HepG2 (cell line): ENCODE results near the gene KRTCAP3. TPM values are rescaled to one million over a fixed set of nuclear protein-coding genes. Genes with fewer than 3 reads are reported as not detected.
A peak's percentile ranks its signal among the peaks of the same experiment; 100 is the strongest.

Experiments used
- ATAC-seq: fragments of 200-7000 bp; cut with Tn5 transposase; 3 replicates; pipeline ENCODE4 v1.9.1; 2020; ENCODE audit warnings: mild to moderate bottlenecking, moderate library complexity
- BruUV-seq: library from RNA; stranded (reverse); fragments of 400-500 nt; replicated peaks from 2 replicates; lab custom pipeline; 2021; lab: Mats Ljungman, UMichigan
- CTCF ChIA-PET: fragments of 300-600 bp; formaldehyde crosslinking; extraction: SDS; loops from one replicate; lab custom pipeline; 2021; ENCODE audit warnings: low total read pairs, inconsistent platforms, low intra/inter-chr PET ratio; lab: Yijun Ruan, JAX
- POLR2A ChIA-PET: fragments of 350-600 bp; sonication (Branson Sonifier 250); formaldehyde crosslinking; loops from one replicate; lab custom pipeline; 2020; ENCODE audit warnings: antibody characterized with exemption, inconsistent platforms; lab: Yijun Ruan, JAX
- DNase-seq: peaks from one replicate; pipeline ENCODE4 v3.0.0-alpha.2; 2015; ENCODE audit warnings: low spot score
- FAIRE-seq: peaks from 3 replicates; lab custom pipeline; 2011; peaks lifted over from hg19 to GRCh38; lab: Jason Lieb, UNC
- H2AFZ ChIP-seq: one replicate; pipeline ENCODE4 v1.6.1; 2011; ENCODE audit warnings: low read length, inconsistent platforms
- H3K27ac ChIP-seq: fragments of 300-600 bp; 3 replicates; pipeline ENCODE4 v1.8.0; 2011; ENCODE audit warnings: mixed run types, mild to moderate bottlenecking, mixed read lengths, low read length, inconsistent platforms; ENCODE audit not compliant: insufficient read depth; ENCODE audit errors: extremely low read length
- H3K27me3 ChIP-seq, 2 experiments: fragments of 200-600 bp in 1 of 2; 2 replicates in 1 of 2; 3 replicates in 1 of 2; pipeline versions ENCODE4 v1.6.0 to v1.8.0; 2011; ENCODE audit warnings: low read length in 2 of 2, mild to moderate bottlenecking in 2 of 2, moderate library complexity in 2 of 2, inconsistent platforms in 1 of 2; ENCODE audit not compliant: insufficient read depth in 2 of 2, control insufficient read depth in 1 of 2
- H3K36me3 ChIP-seq, 2 experiments: fragments of 200-600 bp in 1 of 2; replicated peaks in 1 of 2; 2 replicates in 1 of 2; 3 replicates in 1 of 2; pipeline versions ENCODE4 v1.5.1 to v1.8.0; 2011; ENCODE audit warnings: low read length in 2 of 2, inconsistent platforms in 1 of 2; ENCODE audit not compliant: insufficient read depth in 2 of 2, control insufficient read depth in 1 of 2
- H3K4me1 ChIP-seq: 2 replicates; pipeline ENCODE4 v1.5.1; 2012; ENCODE audit warnings: low read length, inconsistent platforms; ENCODE audit not compliant: insufficient read depth
- H3K4me2 ChIP-seq: 2 replicates; pipeline ENCODE4 v1.6.0; 2011; ENCODE audit warnings: low read depth, low read length, inconsistent platforms
- H3K4me3 ChIP-seq, 3 experiments: fragments of 200-600 bp in 1 of 3; sonication (generic), shearing (Covaris generic) in 1 of 3; replicated peaks in 1 of 3; 2 replicates each; pipeline ENCODE4 v1.5.1; 2011 to 2016; ENCODE audit warnings: low read length in 3 of 3, inconsistent platforms in 2 of 3, low read depth in 2 of 3, mild to moderate bottlenecking in 2 of 3, control low read depth in 1 of 3, mixed read lengths in 1 of 3; ENCODE audit not compliant: insufficient read depth in 1 of 3
- H3K79me2 ChIP-seq: one replicate; pipeline ENCODE4 v1.6.1; 2011; ENCODE audit warnings: low read length, inconsistent platforms; ENCODE audit not compliant: insufficient read depth
- H3K9ac ChIP-seq: 2 replicates; pipeline ENCODE4 v1.6.0; 2011; ENCODE audit warnings: mild to moderate bottlenecking, low read depth, low read length, inconsistent platforms; ENCODE audit not compliant: insufficient read depth
- H3K9me3 ChIP-seq: 2 replicates; pipeline ENCODE4 v1.5.1; 2012; ENCODE audit warnings: mild to moderate bottlenecking, low read length
- H4K20me1 ChIP-seq: 2 replicates; pipeline ENCODE4 v1.6.0; 2011; ENCODE audit warnings: inconsistent platforms, mild to moderate bottlenecking, low read length, moderate library complexity; ENCODE audit not compliant: insufficient read depth
- ATF7 ChIP-seq, 2 experiments: fragments of 450-650 bp in 1 of 2; sonication (generic) in 1 of 2; formaldehyde crosslinking in 1 of 2; IDR thresholded peaks; 2 replicates each; pipeline versions ENCODE4 v1.4.0 to v1.6.1; 2016 to 2020; ENCODE audit warnings: antibody characterized with exemption in 1 of 2, mild to moderate bottlenecking in 1 of 2, missing genetic modification reagents in 1 of 2
- CREB1 ChIP-seq, 2 experiments: fragments of 450-650 bp in 1 of 2; IDR thresholded peaks; 2 replicates each; pipeline ENCODE4 v1.6.1; 2016 to 2017; ENCODE audit warnings: control low read depth in 1 of 2, mild to moderate bottlenecking in 1 of 2, missing compliant biosample characterization in 1 of 2, missing genetic modification characterization in 1 of 2
- GLI4 ChIP-seq: sonication (generic); formaldehyde crosslinking; IDR thresholded peaks from 2 replicates; pipeline ENCODE4 v1.5.1; 2020; ENCODE audit warnings: missing genetic modification reagents, mild to moderate bottlenecking, moderate library complexity, borderline replicate concordance
- HNRNPLL ChIP-seq: fragments of 200-400 bp; formaldehyde crosslinking; IDR thresholded peaks from 2 replicates; pipeline ENCODE4 v1.6.1; 2017; ENCODE audit warnings: mild to moderate bottlenecking, low read depth, low read length; ENCODE audit not compliant: poor library complexity, severe bottlenecking
- whole genome bisulfite sequencing: methylation state at CpG from one replicate; pipeline ENCODE4 v1.1.6; 2017; ENCODE audit warnings: low lambda C conversion rate; 5-methylcytosine and 5-hydroxymethylcytosine counted together
- in situ Hi-C: cut with HindIII; loops from 2 replicates; pipeline ENCODE4 v1.10.0; 2017; ENCODE audit warnings: low pct_unique_long_range_greater_than_20kb; ENCODE audit not compliant: extremely low pct_ligation_motif_present
- intact Hi-C: fragments of 100-400 bp; cut with micrococcal nuclease; formaldehyde crosslinking; loops from one replicate; pipeline ENCODE4 v1.10.0; 2022; ENCODE audit not compliant: unreplicated experiment
- polyA plus RNA-seq, 8 experiments: library from polyadenylated mRNA; depleted of rRNA in 3 of 8; stranded (reverse) in 7 of 8; unstranded in 1 of 8; fragments of >200 nt; fragmentation: Illumina TruSeq in 4 of 8; extraction: Trizol in 4 of 8; gene quantifications; 2 replicates each; pipeline versions ENCODE4 v1.2.1 to v1.2.3, GENCODE V29; 2011 to 2016; ENCODE audit warnings: low read depth in 4 of 8, missing spikeins in 1 of 8, mixed read lengths in 1 of 8; ENCODE audit not compliant: insufficient read depth in 1 of 8
- total RNA-seq, 5 experiments: library from RNA; depleted of rRNA; stranded (reverse); fragments of >200 nt; fragmentation: Illumina TruSeq; extraction: Trizol; gene quantifications; 2 replicates each; pipeline ENCODE4 v1.2.3, GENCODE V29; 2016; ENCODE audit warnings: low read depth in 1 of 5
- TF ChIP-seq, protein P1 (sequence below): sonication (generic); formaldehyde crosslinking; IDR thresholded peaks from 2 replicates; pipeline ENCODE4 v1.5.1; 2020; ENCODE audit warnings: mild to moderate bottlenecking, moderate library complexity, missing genetic modification reagents
- TF ChIP-seq, protein P2 (sequence below): sonication (generic); formaldehyde crosslinking; IDR thresholded peaks from 2 replicates; pipeline ENCODE4 v1.5.1; 2020; ENCODE audit warnings: mild to moderate bottlenecking, missing genetic modification reagents, moderate library complexity

KRTCAP3 gene
- total and polyA plus RNA-seq, 2 of the 13 experiments (the other 11 are each of a cell fraction or from before 2014, with no cell fraction given): 2.1 to 4.5 TPM

DNA sequence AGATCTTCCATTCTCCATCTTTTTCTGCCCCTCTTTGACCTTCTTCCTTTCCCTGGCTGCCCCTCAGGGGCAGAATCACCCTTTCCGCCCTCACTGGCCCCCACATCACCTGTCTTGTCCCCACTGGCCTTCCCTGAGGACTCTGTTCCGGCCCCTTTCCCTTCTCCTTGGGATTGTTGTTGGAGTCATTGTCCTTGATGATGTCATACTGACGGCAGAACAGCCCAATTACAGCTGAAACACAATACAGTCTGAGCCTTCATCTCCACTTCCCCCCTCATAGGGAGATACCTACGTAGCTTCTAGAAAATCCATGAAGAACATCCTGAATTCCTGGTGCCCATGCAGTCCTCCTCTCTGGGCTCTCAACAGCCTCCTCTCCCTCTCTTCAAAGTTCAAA lies 50.4 kb downstream of the KRTCAP3 start:
- H3K27me3 ChIP-seq: no peaks in the 10 kb centered on the region; a peak in 1 of 5 replicates
- H3K36me3 ChIP-seq: no peaks in the 10 kb centered on the region
- H2AFZ ChIP-seq: no peak overlapping the region
- in situ Hi-C loops: no loop called here
- ATAC-seq (no peak), FAIRE-seq (no peak)
- H3K9ac ChIP-seq: no peak overlapping the region
- no TSS peak for BruUV-seq
- H3K9me3 ChIP-seq: no peaks in the 10 kb centered on the region
- WGBS: 92% methylated on average over 4 of the region's 4 CpGs
- no peak overlapping the region for H3K27ac ChIP-seq
- H3K4me3 ChIP-seq: no peak overlapping the region
- H3K4me1 ChIP-seq: peaks cover 61% of the 10 kb centered on the region
- H3K79me2 ChIP-seq: no peaks in the 10 kb centered on the region
- POLR2A ChIA-PET: no interaction called here
- CTCF ChIA-PET: no interaction called here
- intact Hi-C loops: no loop called here
- TF ChIP-seq, protein P1, sequence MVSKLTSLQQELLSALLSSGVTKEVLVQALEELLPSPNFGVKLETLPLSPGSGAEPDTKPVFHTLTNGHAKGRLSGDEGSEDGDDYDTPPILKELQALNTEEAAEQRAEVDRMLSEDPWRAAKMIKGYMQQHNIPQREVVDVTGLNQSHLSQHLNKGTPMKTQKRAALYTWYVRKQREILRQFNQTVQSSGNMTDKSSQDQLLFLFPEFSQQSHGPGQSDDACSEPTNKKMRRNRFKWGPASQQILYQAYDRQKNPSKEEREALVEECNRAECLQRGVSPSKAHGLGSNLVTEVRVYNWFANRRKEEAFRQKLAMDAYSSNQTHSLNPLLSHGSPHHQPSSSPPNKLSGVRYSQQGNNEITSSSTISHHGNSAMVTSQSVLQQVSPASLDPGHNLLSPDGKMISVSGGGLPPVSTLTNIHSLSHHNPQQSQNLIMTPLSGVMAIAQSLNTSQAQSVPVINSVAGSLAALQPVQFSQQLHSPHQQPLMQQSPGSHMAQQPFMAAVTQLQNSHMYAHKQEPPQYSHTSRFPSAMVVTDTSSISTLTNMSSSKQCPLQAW: no peak
- TF ChIP-seq, protein P2, sequence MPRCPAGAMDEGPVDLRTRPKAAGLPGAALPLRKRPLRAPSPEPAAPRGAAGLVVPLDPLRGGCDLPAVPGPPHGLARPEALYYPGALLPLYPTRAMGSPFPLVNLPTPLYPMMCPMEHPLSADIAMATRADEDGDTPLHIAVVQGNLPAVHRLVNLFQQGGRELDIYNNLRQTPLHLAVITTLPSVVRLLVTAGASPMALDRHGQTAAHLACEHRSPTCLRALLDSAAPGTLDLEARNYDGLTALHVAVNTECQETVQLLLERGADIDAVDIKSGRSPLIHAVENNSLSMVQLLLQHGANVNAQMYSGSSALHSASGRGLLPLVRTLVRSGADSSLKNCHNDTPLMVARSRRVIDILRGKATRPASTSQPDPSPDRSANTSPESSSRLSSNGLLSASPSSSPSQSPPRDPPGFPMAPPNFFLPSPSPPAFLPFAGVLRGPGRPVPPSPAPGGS (CRISPR knock-in tag): no peak
- TF ChIP-seq ATF7 (IDR thresholded peaks at IDR 0.05) (peak; percentile 96), ATF7 (CRISPR knock-in tag; IDR thresholded peaks at IDR 0.05) (no peak), GLI4 (CRISPR knock-in tag) (no peak), CREB1 (IDR thresholded peaks at IDR 0.05) (peak; percentile 71), CREB1 (CRISPR knock-in tag; IDR thresholded peaks at IDR 0.05) (no peak), HNRNPLL (no peak)
- TF ChIP-seq, all 625 proteins: peak for 2
- no peak for DNase-seq
- Histone ChIP-seq H4K20me1 (no peaks in the 10 kb centered on the region), H3K4me2 (no peak overlapping the region)
